ENCODE measurements around the gene TNFAIP8L1.

GRCh38 chr19:4598712-4599111 is 40.6 kb upstream of the TNFAIP8L1 start:
- TF ChIP-seq CTCF (IDR thresholded peaks at IDR 0.05; ENCODE audit: low read depth, low read length) (no peak), MAX (IDR thresholded peaks at IDR 0.05; ENCODE audit: low read depth, low read length) (no peak), POLR2A (IDR thresholded peaks at IDR 0.05; ENCODE audit: extremely low read depth, insufficient read length) (no peak), MYC (IDR thresholded peaks at IDR 0.05; ENCODE audit: low read depth, low read length) (no peak)
